Ectodermal cell (in vitro differentiated cells): ENCODE data around the gene TMEM43.
A peak's percentile ranks its signal among the peaks of the same experiment; 100 is the strongest.

Experiments used
- H3K27ac ChIP-seq: 2 replicates; pipeline ENCODE4 v1.7.0; 2013; ENCODE audit warnings: mild to moderate bottlenecking, low read depth, low read length; ENCODE audit not compliant: insufficient read depth, poor library complexity, severe bottlenecking
- H3K27me3 ChIP-seq: 2 replicates; pipeline ENCODE4 v1.7.0; 2013; ENCODE audit warnings: mild to moderate bottlenecking, low read length; ENCODE audit not compliant: insufficient read depth, control insufficient read depth, poor library complexity, severe bottlenecking
- H3K36me3 ChIP-seq: one replicate; pipeline ENCODE4 v1.7.0; 2013; ENCODE audit warnings: low read length; ENCODE audit not compliant: control insufficient read depth, insufficient read depth
- H3K4me1 ChIP-seq: one replicate; pipeline ENCODE4 v1.7.0; 2013; ENCODE audit warnings: low read length; ENCODE audit not compliant: control insufficient read depth, insufficient read depth
- H3K4me3 ChIP-seq: 2 replicates; pipeline ENCODE4 v1.7.0; 2013; ENCODE audit warnings: low read depth, low read length, control low read depth; ENCODE audit not compliant: insufficient read depth
- H3K9me3 ChIP-seq: 2 replicates; pipeline ENCODE4 v1.7.0; 2013; ENCODE audit warnings: mild to moderate bottlenecking, low read length, moderate library complexity; ENCODE audit not compliant: control insufficient read depth
- WGBS, 2 experiments: methylation state at CpG; one replicate each; pipeline ENCODE4 v1.1.7; 2013; ENCODE audit warnings: missing lambda C conversion rate in 2 of 2; 5-methylcytosine and 5-hydroxymethylcytosine counted together

Gene TMEM43

DNA sequence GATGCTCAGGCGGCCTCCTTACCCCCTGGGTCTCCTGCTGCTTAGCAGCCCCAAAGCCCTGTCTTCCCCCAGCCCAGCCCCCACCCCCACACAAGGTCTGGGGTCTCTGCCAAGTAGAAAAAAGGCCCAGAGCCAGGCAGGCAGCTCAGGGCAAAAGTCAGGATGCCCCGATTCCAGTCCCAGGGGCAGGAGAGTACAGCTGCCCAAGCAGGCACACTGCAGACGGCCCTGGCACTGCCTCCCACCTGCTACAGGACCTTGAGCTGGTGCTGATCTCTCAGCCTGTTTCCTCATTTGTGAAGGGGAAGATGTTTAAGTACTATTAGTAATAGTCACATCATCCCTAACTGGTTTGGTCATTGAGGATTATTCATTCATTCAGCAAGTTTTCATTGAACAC lies 12.6 kb downstream of the TMEM43 start:
- Histone ChIP-seq H3K36me3 (peaks cover 3% of the 10 kb centered on the region), H3K4me3 (no peak overlapping the region), H3K9me3 (no peaks in the 10 kb centered on the region), H3K27ac (no peak overlapping the region), H3K4me1 (no peaks in the 10 kb centered on the region), H3K27me3 (no peaks in the 10 kb centered on the region)
- WGBS, 2 experiments: 76 to 89% methylated on average over 3 of the region's 3 CpGs

DNA sequence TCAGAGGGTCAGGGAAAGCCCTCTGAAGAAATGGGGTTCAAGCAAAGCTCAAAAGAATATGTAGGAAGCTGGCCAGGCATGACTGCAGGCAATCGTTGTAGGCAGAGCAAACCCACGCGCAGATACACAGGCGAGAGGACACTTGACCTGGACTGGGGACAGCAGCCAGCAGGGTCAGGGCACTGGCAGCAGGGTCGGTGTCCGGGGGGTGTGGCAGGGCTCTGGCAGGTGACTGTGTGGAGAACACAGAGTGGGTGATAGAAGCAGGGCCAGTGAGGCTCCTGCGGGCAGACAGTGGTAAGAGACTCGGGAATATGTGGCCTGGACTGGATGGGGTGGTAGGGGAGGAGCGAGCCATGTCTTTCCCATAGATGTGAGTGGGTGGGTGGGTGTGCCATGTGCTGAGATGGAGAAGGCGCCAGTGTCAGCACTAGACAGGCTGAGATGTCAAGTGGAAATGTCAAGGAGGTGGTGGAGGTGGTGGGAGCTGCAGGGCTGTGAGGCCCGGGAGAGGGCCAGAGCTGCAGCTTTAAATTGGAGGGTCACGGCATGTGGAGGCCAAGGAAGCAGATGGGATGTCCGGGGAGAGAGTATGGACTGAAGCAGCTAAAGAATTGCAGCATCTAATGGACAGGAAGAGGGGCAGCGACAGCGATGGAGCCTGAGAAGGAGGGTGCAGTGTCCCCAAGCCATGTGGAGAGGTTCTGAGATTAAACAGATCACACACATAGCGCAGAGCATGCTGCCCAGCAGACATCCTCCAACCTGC lies 13.4 kb downstream of the TMEM43 start:
- no peak overlapping the region for H3K4me3 ChIP-seq
- no peaks in the 10 kb centered on the region for H3K4me1 ChIP-seq
- peaks cover 3% of the 10 kb centered on the region for H3K36me3 ChIP-seq
- no peaks in the 10 kb centered on the region for H3K27me3 ChIP-seq
- H3K9me3 ChIP-seq: no peaks in the 10 kb centered on the region
- no peak overlapping the region for H3K27ac ChIP-seq
- 94 to 95% methylated on average over 16 of the region's 16 CpGs for WGBS, 2 experiments

DNA sequence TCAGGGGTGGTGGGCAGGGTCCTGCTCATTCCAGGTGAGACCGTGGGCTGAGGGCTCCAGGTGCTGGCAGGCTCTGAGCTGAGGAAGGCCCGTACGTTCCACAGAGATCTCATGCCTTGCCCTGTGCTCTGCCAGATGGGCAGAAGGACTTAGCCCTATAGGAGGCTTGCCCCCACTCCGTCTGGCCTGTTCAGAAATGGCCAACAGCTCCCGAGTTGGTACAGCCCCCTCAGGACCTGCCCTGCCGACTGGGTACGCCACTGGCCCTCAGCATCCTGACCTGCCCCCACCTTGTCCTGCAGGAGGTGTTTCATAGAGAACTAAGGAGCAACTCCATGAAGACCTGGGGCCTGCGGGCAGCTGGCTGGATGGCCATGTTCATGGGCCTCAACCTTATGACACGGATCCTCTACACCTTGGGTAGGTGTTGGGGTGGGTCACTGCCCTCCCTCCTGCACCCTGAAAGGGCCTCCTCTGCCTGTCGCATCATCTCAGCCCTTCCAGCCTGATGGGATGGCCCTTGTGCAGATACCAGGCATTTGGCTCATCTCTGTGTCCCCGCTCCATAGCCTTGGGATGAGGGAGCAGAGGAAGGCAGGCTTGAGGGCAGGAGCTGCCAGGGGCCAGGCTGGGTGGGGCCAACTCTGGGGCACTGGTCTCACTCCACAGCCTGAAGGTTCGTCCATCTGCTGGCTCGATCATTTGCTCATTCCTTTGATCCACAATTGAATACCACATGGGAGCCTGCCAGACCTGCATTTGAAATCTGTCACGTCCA lies 14.2 kb downstream of the TMEM43 start:
- no peaks in the 10 kb centered on the region for H3K27me3 ChIP-seq
- H3K4me3 ChIP-seq: no peak overlapping the region
- 94 to 95% methylated on average over 14 of the region's 14 CpGs for WGBS, 2 experiments
- H3K36me3 ChIP-seq: peaks cover 3% of the 10 kb centered on the region
- H3K4me1 ChIP-seq: no peaks in the 10 kb centered on the region
- no peak overlapping the region for H3K27ac ChIP-seq
- no peaks in the 10 kb centered on the region for H3K9me3 ChIP-seq

DNA sequence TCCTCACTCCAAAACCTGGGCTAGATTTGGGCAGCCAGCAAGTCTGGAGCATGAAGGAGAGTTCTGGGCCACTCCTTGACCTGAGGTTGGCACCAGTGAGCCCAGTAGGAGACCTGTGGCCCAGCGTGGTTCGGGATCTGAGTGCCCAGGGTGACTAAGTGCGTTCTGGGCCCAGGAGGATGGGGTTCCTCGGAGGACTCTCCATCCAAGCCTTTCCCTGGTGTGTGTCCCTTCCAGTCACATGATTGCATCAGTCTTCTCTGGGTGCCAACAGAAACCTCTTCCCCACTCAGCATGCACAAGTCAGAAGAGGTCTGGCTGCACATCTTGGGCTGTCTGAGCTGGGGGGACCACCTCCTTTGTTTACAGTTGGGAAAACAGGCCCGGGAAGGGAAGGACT lies 14.9 kb downstream of the TMEM43 start:
- Histone ChIP-seq H3K27ac (no peak overlapping the region), H3K4me3 (no peak overlapping the region), H3K27me3 (no peaks in the 10 kb centered on the region), H3K9me3 (no peaks in the 10 kb centered on the region), H3K36me3 (peaks cover 3% of the 10 kb centered on the region), H3K4me1 (no peaks in the 10 kb centered on the region)
- 92 to 94% methylated on average over 5 of the region's 5 CpGs for WGBS, 2 experiments

DNA sequence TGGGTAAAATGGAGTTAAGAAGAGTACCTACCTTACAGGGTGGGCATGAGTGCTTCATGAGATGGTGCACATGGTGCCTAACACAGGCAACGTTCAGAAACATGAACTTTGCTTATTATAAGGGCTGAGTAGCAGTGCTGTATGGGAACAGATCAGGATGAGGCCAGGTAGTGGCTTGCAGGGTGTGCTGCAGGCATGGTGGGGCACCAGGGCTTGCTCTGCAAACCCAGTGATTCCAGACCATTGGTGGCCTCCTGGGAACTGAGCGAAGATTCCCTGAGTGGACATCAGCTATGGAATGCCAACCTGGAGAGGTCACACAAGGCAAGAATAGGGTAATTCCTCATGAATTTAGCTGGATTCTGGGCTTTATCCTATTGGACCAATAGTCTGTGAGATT lies 15.8 kb downstream of the TMEM43 start:
- Histone ChIP-seq H3K4me1 (no peaks in the 10 kb centered on the region), H3K27me3 (no peaks in the 10 kb centered on the region), H3K9me3 (no peaks in the 10 kb centered on the region), H3K4me3 (no peak overlapping the region), H3K36me3 (peaks cover 3% of the 10 kb centered on the region), H3K27ac (no peak overlapping the region)
- WGBS, 2 experiments: 91 to 95% methylated on average over 2 of the region's 2 CpGs

DNA sequence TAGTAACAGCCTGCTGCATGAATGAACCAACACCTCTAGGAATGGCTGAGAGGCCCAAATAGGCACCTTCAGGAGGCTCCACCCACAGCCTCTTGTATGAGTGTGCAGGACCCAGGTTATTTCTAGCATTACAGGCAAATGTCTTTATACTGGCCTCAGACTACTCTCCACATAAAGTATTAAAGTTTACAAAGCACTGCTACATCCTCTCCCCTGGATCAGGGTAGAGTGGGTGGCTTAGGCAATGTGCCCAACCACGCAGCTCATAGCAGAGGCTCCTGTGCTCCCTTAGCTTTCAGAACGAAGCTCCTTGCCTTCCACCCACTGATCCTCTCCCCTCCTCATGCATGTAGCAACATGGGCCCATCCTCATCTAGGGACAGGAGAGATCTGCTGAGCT lies 16.3 kb downstream of the TMEM43 start:
- Histone ChIP-seq H3K9me3 (no peaks in the 10 kb centered on the region), H3K27ac (no peak overlapping the region), H3K4me1 (no peaks in the 10 kb centered on the region), H3K27me3 (no peaks in the 10 kb centered on the region), H3K4me3 (no peak overlapping the region), H3K36me3 (peaks cover 3% of the 10 kb centered on the region)
- 79 to 87% methylated on average over 2 of the region's 2 CpGs for WGBS, 2 experiments

DNA sequence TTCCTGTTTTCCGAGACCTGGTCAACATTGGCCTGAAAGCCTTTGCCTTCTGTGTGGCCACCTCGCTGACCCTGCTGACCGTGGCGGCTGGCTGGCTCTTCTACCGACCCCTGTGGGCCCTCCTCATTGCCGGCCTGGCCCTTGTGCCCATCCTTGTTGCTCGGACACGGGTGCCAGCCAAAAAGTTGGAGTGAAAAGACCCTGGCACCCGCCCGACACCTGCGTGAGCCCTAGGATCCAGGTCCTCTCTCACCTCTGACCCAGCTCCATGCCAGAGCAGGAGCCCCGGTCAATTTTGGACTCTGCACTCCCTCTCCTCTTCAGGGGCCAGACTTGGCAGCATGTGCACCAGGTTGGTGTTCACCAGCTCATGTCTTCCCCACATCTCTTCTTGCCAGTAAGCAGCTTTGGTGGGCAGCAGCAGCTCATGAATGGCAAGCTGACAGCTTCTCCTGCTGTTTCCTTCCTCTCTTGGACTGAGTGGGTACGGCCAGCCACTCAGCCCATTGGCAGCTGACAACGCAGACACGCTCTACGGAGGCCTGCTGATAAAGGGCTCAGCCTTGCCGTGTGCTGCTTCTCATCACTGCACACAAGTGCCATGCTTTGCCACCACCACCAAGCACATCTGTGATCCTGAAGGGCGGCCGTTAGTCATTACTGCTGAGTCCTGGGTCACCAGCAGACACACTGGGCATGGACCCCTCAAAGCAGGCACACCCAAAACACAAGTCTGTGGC lies 16.9 kb downstream of the TMEM43 start:
- Histone ChIP-seq H3K27me3 (no peaks in the 10 kb centered on the region), H3K4me1 (no peaks in the 10 kb centered on the region), H3K4me3 (no peak overlapping the region), H3K27ac (no peak overlapping the region), H3K36me3 (peaks cover 3% of the 10 kb centered on the region), H3K9me3 (no peaks in the 10 kb centered on the region)
- 93 to 94% methylated on average over 19 of the region's 19 CpGs for WGBS, 2 experiments

DNA sequence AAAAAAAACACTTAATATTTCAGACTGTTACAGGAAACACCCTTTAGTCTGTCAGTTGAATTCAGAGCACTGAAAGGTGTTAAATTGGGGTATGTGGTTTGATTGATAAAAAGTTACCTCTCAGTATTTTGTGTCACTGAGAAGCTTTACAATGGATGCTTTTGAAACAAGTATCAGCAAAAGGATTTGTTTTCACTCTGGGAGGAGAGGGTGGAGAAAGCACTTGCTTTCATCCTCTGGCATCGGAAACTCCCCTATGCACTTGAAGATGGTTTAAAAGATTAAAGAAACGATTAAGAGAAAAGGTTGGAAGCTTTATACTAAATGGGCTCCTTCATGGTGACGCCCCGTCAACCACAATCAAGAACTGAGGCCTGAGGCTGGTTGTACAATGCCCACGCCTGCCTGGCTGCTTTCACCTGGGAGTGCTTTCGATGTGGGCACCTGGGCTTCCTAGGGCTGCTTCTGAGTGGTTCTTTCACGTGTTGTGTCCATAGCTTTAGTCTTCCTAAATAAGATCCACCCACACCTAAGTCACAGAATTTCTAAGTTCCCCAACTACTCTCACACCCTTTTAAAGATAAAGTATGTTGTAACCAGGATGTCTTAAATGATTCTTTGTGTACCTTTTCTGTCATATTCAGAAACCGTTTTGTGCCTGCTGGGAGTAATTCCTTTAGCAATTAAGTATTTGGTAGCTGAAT lies 17.9 kb downstream of the TMEM43 start:
- H3K9me3 ChIP-seq: no peaks in the 10 kb centered on the region
- no peaks in the 10 kb centered on the region for H3K27me3 ChIP-seq
- no peak overlapping the region for H3K4me3 ChIP-seq
- peaks cover 3% of the 10 kb centered on the region for H3K36me3 ChIP-seq
- no peak overlapping the region for H3K27ac ChIP-seq
- WGBS, 2 experiments: 86 to 90% methylated on average over 8 of the region's 8 CpGs
- no peaks in the 10 kb centered on the region for H3K4me1 ChIP-seq

DNA sequence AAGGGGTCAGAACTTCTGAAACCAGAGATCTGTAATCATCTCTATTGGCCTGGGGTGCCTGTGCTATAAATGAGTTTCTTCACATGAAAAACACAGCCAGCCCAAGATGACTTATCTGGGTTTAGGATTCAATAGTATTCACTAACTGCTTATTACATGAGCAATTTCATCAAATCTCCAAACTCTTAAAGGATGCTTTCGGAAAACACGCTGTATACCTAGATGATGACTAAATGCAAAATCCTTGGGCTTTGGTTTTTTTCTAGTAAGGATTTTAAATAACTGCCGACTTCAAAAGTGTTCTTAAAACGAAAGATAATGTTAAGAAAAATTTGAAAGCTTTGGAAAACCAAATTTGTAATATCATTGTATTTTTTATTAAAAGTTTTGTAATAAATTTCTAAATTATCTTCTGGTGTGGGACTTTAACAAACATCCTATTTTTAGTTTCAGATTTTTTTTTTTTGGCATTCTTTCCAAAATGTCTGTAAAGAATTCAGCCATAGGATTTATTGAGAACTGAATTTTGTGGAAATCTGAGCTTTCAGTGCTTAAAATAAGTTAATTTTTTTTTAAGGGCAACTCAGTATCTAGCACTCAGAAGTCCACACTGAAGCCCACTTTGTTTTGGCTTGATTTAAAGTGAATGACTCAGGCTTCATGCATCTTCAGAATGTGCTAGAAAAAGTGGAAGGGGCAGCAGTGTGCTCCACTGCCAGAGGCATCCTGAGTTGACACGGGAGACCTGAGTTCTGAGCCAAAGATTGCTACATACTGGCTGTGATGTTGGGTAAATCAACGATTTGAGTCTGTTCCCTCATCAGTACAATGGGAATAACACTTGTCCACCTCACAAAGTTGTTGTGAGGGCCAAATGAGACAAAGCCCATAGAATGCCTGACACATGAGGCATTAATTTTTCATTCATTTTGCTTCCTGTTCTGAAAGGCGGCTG lies 18.7 kb downstream of the TMEM43 start:
- no peaks in the 10 kb centered on the region for H3K4me1 ChIP-seq
- H3K27ac ChIP-seq: peak overlapping the region; percentile 78
- peaks cover 7% of the 10 kb centered on the region for H3K36me3 ChIP-seq
- 90 to 93% methylated on average over 6 to 7 of the region's 7 CpGs for WGBS, 2 experiments
- H3K27me3 ChIP-seq: no peaks in the 10 kb centered on the region
- H3K4me3 ChIP-seq: no peak overlapping the region
- no peaks in the 10 kb centered on the region for H3K9me3 ChIP-seq
